NCI-H1417 treated with DMSO at 0.1 percent for 48 hours (cell line): Measurements from ENCODE around the gene AJM1.
"Not testable (repeated sequence)": the region's sequence is repeated elsewhere in the genome, so short reads cannot be mapped to it uniquely, and the experiment has no call there.

ENCODE experiments used
- DNase-seq: peaks from one replicate; lab custom pipeline; 2025; lab: John Stamatoyannopoulos, UW

Gene AJM1

GRCh38 chr9:136856541-136857141 is 14.4 kb downstream of the AJM1 start:
- DNase-seq = no peak

- DNase-seq = no peak
Measured at GRCh38 chr9:136857166-136857565, 14.9 kb downstream of the AJM1 start.

GRCh38 chr9:136857581-136858412 is 15.5 kb downstream of the AJM1 start:
- DNase-seq = no peak

- DNase-seq = no peak
Measured at GRCh38 chr9:136858452-136858843, 16.2 kb downstream of the AJM1 start.

- no peak for DNase-seq
Measured at GRCh38 chr9:136858844-136859757, 16.8 kb downstream of the AJM1 start.

- no peak for DNase-seq
Measured at GRCh38 chr9:136860529-136860928, 18.3 kb downstream of the AJM1 start.

- DNase-seq = no peak
Measured at GRCh38 chr9:136860933-136861873, 18.9 kb downstream of the AJM1 start.

GRCh38 chr9:136861874-136862457 is 19.7 kb downstream of the AJM1 start:
- DNase-seq = no peak

GRCh38 chr9:136862849-136863622 is 20.8 kb downstream of the AJM1 start:
- no peak for DNase-seq

- no peak for DNase-seq
Measured at GRCh38 chr9:136863623-136864273, 21.5 kb downstream of the AJM1 start.

GRCh38 chr9:136865041-136865767 is 22.9 kb downstream of the AJM1 start:
- no peak for DNase-seq

- DNase-seq = no peak
Measured at GRCh38 chr9:136865768-136866103, 23.5 kb downstream of the AJM1 start.

- DNase-seq = not testable (repeated sequence)
Measured at GRCh38 chr9:136866898-136867421, 24.7 kb downstream of the AJM1 start.

GRCh38 chr9:136867480-136867879 is 25.2 kb downstream of the AJM1 start:
- no peak for DNase-seq

GRCh38 chr9:136867917-136868316 is 25.6 kb downstream of the AJM1 start:
- no peak for DNase-seq

GRCh38 chr9:136868644-136869043 is 26.4 kb downstream of the AJM1 start:
- no peak for DNase-seq

GRCh38 chr9:136869611-136870010 is 27.3 kb downstream of the AJM1 start:
- DNase-seq = not testable (repeated sequence)

- DNase-seq = no peak
Measured at GRCh38 chr9:136875155-136875554, 32.9 kb downstream of the AJM1 start.

GRCh38 chr9:136876476-136876875 is 34.2 kb downstream of the AJM1 start:
- DNase-seq = no peak
